ENCODE results near the gene KCNH2. TPM values are rescaled to one million over a fixed set of nuclear protein-coding genes. Genes with fewer than 3 reads are reported as not detected.

Gene KCNH2
- total RNA-seq, 1 experiment from 2014 or later, result 1.8 TPM

DNA sequence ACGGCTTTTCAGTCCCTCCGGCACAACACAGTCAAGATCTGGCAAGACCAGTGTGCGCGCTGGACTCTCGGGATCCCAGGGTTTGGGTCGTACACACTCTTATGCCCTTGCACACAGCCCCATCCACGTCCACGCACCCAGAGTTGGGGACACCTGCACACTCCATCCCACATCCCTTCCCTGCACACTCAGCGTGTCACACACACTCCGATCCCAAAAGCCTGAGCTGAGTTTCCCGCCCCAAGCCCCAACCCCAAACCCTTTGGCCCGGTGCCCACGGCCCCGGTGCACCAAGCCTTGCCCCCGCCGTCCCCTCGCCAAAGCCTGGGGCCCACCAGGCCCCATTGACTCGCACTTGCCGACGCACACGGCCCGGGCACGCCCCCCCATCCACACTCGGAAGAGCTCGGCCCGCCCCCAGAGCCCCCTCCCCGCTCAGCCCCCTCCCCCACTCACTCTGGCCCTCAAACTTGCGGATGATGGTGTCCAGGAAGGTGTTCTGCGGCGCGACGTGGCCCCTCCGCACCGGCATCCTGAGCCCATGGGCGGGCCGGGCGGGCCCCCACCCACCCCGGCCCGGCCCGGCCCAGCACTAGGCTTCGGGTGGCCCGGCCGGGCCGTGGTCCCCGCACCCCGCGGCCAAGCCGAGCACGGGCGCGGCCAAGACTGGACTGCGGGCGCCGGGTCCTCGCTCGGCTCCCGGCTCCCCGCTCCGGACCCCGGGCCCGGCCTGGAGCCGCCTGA lies 567 bp downstream of the KCNH2 start:
- no TSS peak for BruUV-seq (replicated peaks)
- no peaks in the 10 kb centered on the region for H3K9me3 ChIP-seq (ENCODE audit: control insufficient read depth, insufficient read depth, low read depth, low read length)
- H3K36me3 ChIP-seq (ENCODE audit: control insufficient read depth, insufficient read depth, low read length), result no peaks in the 10 kb centered on the region; the same call in 1 of the 2 replicates
- ChIA-PET CTCF (no interaction called here), POLR2A (no interaction called here)
- H3K27ac ChIP-seq (ENCODE audit: low read length), result no peak overlapping the region
- peaks cover 20% of the 10 kb centered on the region for H3K4me1 ChIP-seq (ENCODE audit: control insufficient read depth, insufficient read depth, low read length)
- no peaks in the 10 kb centered on the region for H3K27me3 ChIP-seq (ENCODE audit: control insufficient read depth, insufficient read depth, low read length)
- TF ChIP-seq, protein P1, sequence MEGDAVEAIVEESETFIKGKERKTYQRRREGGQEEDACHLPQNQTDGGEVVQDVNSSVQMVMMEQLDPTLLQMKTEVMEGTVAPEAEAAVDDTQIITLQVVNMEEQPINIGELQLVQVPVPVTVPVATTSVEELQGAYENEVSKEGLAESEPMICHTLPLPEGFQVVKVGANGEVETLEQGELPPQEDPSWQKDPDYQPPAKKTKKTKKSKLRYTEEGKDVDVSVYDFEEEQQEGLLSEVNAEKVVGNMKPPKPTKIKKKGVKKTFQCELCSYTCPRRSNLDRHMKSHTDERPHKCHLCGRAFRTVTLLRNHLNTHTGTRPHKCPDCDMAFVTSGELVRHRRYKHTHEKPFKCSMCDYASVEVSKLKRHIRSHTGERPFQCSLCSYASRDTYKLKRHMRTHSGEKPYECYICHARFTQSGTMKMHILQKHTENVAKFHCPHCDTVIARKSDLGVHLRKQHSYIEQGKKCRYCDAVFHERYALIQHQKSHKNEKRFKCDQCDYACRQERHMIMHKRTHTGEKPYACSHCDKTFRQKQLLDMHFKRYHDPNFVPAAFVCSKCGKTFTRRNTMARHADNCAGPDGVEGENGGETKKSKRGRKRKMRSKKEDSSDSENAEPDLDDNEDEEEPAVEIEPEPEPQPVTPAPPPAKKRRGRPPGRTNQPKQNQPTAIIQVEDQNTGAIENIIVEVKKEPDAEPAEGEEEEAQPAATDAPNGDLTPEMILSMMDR (IDR thresholded peaks at IDR 0.05), result no peak
- TF ChIP-seq POLR2AphosphoS5 (IDR thresholded peaks at IDR 0.05; ENCODE audit: low read depth, low read length) (no peak), TCF7L2 (IDR thresholded peaks at IDR 0.05; ENCODE audit: low read depth, low read length) (no peak), SIN3A (IDR thresholded peaks at IDR 0.05; ENCODE audit: borderline replicate concordance, insufficient read depth, low read depth, low read length) (no peak)
- TF ChIP-seq, protein P2, sequence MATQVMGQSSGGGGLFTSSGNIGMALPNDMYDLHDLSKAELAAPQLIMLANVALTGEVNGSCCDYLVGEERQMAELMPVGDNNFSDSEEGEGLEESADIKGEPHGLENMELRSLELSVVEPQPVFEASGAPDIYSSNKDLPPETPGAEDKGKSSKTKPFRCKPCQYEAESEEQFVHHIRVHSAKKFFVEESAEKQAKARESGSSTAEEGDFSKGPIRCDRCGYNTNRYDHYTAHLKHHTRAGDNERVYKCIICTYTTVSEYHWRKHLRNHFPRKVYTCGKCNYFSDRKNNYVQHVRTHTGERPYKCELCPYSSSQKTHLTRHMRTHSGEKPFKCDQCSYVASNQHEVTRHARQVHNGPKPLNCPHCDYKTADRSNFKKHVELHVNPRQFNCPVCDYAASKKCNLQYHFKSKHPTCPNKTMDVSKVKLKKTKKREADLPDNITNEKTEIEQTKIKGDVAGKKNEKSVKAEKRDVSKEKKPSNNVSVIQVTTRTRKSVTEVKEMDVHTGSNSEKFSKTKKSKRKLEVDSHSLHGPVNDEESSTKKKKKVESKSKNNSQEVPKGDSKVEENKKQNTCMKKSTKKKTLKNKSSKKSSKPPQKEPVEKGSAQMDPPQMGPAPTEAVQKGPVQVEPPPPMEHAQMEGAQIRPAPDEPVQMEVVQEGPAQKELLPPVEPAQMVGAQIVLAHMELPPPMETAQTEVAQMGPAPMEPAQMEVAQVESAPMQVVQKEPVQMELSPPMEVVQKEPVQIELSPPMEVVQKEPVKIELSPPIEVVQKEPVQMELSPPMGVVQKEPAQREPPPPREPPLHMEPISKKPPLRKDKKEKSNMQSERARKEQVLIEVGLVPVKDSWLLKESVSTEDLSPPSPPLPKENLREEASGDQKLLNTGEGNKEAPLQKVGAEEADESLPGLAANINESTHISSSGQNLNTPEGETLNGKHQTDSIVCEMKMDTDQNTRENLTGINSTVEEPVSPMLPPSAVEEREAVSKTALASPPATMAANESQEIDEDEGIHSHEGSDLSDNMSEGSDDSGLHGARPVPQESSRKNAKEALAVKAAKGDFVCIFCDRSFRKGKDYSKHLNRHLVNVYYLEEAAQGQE (IDR thresholded peaks at IDR 0.05; ENCODE audit: insufficient read depth in 1 of 2, low read depth in 2 of 2, low read length in 1 of 2), result no peak
- intact Hi-C loops (cut with micrococcal nuclease; ENCODE audit: unreplicated experiment) (no loop called here), in situ Hi-C loops (cut with HindIII; ENCODE audit: low pct_unique_long_range_greater_than_20kb, low sequenced_read_pairs) (no loop called here)
- 0 out of 2 replicates have a peak, but pooled peaks have one; percentile 2 for ATAC-seq
- DNase-seq (ENCODE audit: low read depth, low spot score), result no peak
- peak overlapping the region in 1 of 2 experiments; percentile 31; a peak in 2 of 4 replicates for H3K4me3 ChIP-seq (ENCODE audit: low read depth in 2 of 2, low read length in 2 of 2)

DNA sequence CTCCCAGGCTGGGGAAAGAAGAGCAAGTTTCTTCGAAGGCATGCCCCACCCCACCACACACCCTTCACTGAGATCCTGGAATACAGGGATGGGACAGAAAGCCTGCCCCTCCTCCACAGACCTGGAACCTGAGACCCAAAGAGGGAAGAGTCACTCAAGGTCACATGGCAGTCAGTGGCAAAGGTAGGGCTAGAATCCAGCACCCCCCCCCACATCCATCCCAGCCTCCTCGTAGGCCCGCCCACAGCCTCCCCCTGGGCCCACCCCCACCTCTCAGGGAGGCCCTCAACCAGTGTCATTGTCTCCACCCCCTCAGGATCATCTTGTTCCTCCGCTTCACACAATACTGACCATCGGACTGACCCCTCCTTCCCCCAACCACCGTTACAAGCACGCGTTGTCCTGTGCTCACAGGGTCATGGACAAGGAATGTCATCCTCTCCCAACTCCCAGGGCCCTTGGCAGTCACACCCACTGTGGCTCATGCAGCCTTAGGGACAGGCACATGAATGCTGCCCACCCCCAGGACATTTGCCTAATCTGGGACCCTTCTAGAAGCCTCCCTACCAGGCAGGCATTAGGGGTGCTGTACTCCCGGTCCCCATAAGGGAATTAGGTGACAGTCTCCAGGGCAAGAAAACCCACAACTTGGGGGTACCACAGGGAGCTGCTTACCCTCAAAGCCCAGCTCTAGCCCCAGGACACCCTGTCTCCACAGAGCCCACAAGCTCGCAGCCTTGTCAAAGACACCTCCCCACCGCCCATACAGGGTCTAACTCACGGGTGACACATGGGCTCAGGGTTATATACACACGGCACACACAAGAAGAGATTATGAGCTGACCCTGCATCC lies 1.4 kb downstream of the KCNH2 start:
- TF ChIP-seq SIN3A (IDR thresholded peaks at IDR 0.05; ENCODE audit: borderline replicate concordance, insufficient read depth, low read depth, low read length) (no peak), TCF7L2 (IDR thresholded peaks at IDR 0.05; ENCODE audit: low read depth, low read length) (no peak), POLR2AphosphoS5 (IDR thresholded peaks at IDR 0.05; ENCODE audit: low read depth, low read length) (no peak)
- TF ChIP-seq, protein P1 (IDR thresholded peaks at IDR 0.05), result no peak
- TF ChIP-seq, protein P2 (IDR thresholded peaks at IDR 0.05; ENCODE audit: insufficient read depth in 1 of 2, low read depth in 2 of 2, low read length in 1 of 2), result no peak
- ChIA-PET CTCF (interaction anchor here (1.0 to 1.3 kb wide), 3 partner anchors 14 to 33 kb away, joined by 3 to 5 read pairs (median 3); no protein-coding TSS in a partner anchor), POLR2A (no interaction called here)
- intact Hi-C loops (cut with micrococcal nuclease; ENCODE audit: unreplicated experiment) (no loop called here), in situ Hi-C loops (cut with HindIII; ENCODE audit: low pct_unique_long_range_greater_than_20kb, low sequenced_read_pairs) (no loop called here)
- Histone ChIP-seq H3K9me3 (ENCODE audit: control insufficient read depth, insufficient read depth, low read depth, low read length) (no peaks in the 10 kb centered on the region), H3K27me3 (ENCODE audit: control insufficient read depth, insufficient read depth, low read length) (no peaks in the 10 kb centered on the region), H3K36me3 (ENCODE audit: control insufficient read depth, insufficient read depth, low read length) (no peaks in the 10 kb centered on the region; the same call in 1 of the 2 replicates), H3K27ac (ENCODE audit: low read length) (no peak overlapping the region), H3K4me1 (ENCODE audit: control insufficient read depth, insufficient read depth, low read length) (peaks cover 20% of the 10 kb centered on the region), H3K4me3 (ENCODE audit: low read depth in 2 of 2, low read length in 2 of 2) (peak overlapping the region in 1 of 2 experiments; percentile 14; a peak in 2 of 4 replicates)
- ATAC-seq (no peak), DNase-seq (ENCODE audit: low read depth, low spot score) (no peak)
- no TSS peak for BruUV-seq (replicated peaks)
